DND-41 (cell line): ENCODE data around the gene VCPKMT.

ENCODE experiments used
- EZH2 ChIP-seq: IDR thresholded peaks from 3 replicates; pipeline ENCODE4 v1.6.1; 2012; ENCODE audit warnings: borderline replicate concordance, low read depth, mild to moderate bottlenecking, moderate library complexity, low read length, inconsistent platforms; ENCODE audit not compliant: severe bottlenecking
- TF ChIP-seq, protein P1 (sequence below): IDR thresholded peaks from 2 replicates; pipeline ENCODE4 v1.5.1; 2012; ENCODE audit warnings: borderline replicate concordance, low read length, moderate library complexity, mild to moderate bottlenecking; ENCODE audit not compliant: poor library complexity, severe bottlenecking; ENCODE audit errors: extremely low read depth

DNA sequence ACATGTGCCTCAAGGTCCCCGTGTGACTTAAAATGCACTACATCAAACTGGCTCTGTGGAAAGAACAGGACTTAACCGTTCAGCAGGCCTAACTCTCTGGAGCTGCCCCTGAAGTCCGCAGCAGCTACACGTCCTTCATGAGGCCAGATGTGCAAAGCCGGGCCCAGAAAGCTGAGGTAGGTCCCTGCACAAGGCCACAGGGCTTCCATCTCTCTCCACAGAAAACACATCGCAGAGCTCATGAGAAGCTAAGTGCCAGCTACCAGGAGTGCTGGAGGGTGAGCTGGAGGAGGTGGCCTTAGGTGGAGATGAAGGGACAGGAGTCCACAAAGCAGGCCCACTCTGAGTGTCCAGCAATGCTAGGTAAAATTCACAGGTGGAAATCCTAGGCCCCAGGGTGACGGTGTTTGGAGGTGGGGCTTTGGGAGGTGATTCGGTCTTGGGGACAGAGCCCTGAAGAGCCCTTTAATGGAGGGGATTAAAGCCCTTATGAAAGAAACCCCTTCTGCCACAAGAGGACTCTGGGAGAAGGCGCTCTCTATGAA, 52.4 kb downstream of the VCPKMT start:
- TF ChIP-seq, protein P1, sequence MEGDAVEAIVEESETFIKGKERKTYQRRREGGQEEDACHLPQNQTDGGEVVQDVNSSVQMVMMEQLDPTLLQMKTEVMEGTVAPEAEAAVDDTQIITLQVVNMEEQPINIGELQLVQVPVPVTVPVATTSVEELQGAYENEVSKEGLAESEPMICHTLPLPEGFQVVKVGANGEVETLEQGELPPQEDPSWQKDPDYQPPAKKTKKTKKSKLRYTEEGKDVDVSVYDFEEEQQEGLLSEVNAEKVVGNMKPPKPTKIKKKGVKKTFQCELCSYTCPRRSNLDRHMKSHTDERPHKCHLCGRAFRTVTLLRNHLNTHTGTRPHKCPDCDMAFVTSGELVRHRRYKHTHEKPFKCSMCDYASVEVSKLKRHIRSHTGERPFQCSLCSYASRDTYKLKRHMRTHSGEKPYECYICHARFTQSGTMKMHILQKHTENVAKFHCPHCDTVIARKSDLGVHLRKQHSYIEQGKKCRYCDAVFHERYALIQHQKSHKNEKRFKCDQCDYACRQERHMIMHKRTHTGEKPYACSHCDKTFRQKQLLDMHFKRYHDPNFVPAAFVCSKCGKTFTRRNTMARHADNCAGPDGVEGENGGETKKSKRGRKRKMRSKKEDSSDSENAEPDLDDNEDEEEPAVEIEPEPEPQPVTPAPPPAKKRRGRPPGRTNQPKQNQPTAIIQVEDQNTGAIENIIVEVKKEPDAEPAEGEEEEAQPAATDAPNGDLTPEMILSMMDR = no peak
- TF ChIP-seq EZH2 = no peak
